Measurements from ENCODE around the gene PICALM. TPM values are rescaled to one million over a fixed set of nuclear protein-coding genes. Genes with fewer than 3 reads are reported as not detected.

PICALM gene
- total and polyA plus RNA-seq, 2 of the 13 experiments (the other 11 are each of a cell fraction or from before 2014, with no cell fraction given), result 97.6 to 154 TPM

DNA sequence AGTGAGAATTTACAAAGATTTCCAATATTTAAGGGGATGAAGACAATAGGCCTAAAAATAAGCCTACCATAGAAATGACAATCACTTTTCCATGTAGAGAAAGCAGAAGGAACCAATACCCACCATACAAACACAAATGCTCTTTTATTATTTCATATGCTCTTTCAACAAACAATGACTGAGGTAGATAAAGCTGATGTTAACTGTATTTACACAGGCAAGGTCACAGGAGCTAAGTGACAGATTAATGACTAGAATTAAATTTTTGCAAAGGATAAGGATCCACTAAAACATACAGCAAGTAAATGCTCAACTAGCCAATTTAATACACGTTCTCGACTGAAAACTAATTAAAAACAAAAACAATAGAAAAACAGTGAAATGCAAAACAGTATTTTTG lies 34.2 kb downstream of the PICALM start (continued):
- TF ChIP-seq BORCS8-MEF2B (CRISPR knock-in tag; IDR thresholded peaks at IDR 0.05) (no peak), TEAD3 (CRISPR knock-in tag; optimal IDR thresholded peaks at IDR 0.05; ENCODE audit: borderline replicate concordance) (no peak)

- Histone ChIP-seq H3K36me3 (replicated peaks in 1 of 2; ENCODE audit: control insufficient read depth in 1 of 2, insufficient read depth in 2 of 2, low read length in 2 of 2) (peaks cover 7 to 34% of the 10 kb centered on the region in 2 experiments), H4K20me1 (ENCODE audit: insufficient read depth, low read length) (0 out of 2 replicates have a peak, but pooled peaks cover 2% of the 10 kb centered on the region), H3K4me2 (ENCODE audit: low read depth, low read length) (no peak overlapping the region), H3K79me2 (ENCODE audit: insufficient read depth, low read length) (peaks cover 4% of the 10 kb centered on the region), H3K9ac (ENCODE audit: insufficient read depth, low read depth, low read length) (no peak overlapping the region), H3K9me3 (ENCODE audit: low read length) (no peaks in the 10 kb centered on the region), H3K27me3 (ENCODE audit: control insufficient read depth in 1 of 2, insufficient read depth in 2 of 2, low read length in 2 of 2) (no peaks in the 10 kb centered on the region), H3K27ac (ENCODE audit: extremely low read length, insufficient read depth, low read length) (no peak overlapping the region), H3K4me3 (replicated peaks in 1 of 3; ENCODE audit: insufficient read depth in 1 of 3, low read depth in 2 of 3, low read length in 3 of 3) (no peak overlapping the region), H3K4me1 (ENCODE audit: insufficient read depth, low read length) (no peaks in the 10 kb centered on the region), H2AFZ (ENCODE audit: low read length) (no peak overlapping the region)
- BruUV-seq (replicated peaks), result no TSS peak
- WGBS (ENCODE audit: low lambda C conversion rate), result over 99% methylated on average over 3 of the region's 3 CpGs
- in situ Hi-C loops (cut with HindIII; ENCODE audit: extremely low pct_ligation_motif_present, low pct_unique_long_range_greater_than_20kb), result no loop called here
- intact Hi-C loops (cut with micrococcal nuclease; ENCODE audit: unreplicated experiment), result no loop called here
- FAIRE-seq (no peak), DNase-seq (ENCODE audit: low spot score) (no peak), ATAC-seq (no peak)
- ChIA-PET CTCF (ENCODE audit: low intra/inter-chr PET ratio, low total read pairs) (no interaction called here), POLR2A (no interaction called here)
- TF ChIP-seq SRSF9 (IDR thresholded peaks at IDR 0.05; ENCODE audit: borderline replicate concordance, insufficient read depth, low read depth, low read length, poor library complexity, severe bottlenecking) (no peak), ZNF570 (CRISPR knock-in tag; IDR thresholded peaks at IDR 0.05; ENCODE audit: borderline replicate concordance) (no peak), TMF1 (CRISPR knock-in tag; IDR thresholded peaks at IDR 0.05; ENCODE audit: low read depth) (no peak), DNMT1 (CRISPR knock-in tag; IDR thresholded peaks at IDR 0.05) (no peak), ZNF496 (CRISPR knock-in tag; IDR thresholded peaks at IDR 0.05; ENCODE audit: insufficient replicate concordance) (no peak), MLLT10 (CRISPR knock-in tag; IDR thresholded peaks at IDR 0.05) (no peak), STAT6 (CRISPR knock-in tag; IDR thresholded peaks at IDR 0.05; ENCODE audit: borderline replicate concordance) (no peak)
- TF ChIP-seq, protein P1, sequence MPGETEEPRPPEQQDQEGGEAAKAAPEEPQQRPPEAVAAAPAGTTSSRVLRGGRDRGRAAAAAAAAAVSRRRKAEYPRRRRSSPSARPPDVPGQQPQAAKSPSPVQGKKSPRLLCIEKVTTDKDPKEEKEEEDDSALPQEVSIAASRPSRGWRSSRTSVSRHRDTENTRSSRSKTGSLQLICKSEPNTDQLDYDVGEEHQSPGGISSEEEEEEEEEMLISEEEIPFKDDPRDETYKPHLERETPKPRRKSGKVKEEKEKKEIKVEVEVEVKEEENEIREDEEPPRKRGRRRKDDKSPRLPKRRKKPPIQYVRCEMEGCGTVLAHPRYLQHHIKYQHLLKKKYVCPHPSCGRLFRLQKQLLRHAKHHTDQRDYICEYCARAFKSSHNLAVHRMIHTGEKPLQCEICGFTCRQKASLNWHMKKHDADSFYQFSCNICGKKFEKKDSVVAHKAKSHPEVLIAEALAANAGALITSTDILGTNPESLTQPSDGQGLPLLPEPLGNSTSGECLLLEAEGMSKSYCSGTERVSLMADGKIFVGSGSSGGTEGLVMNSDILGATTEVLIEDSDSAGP (CRISPR knock-in tag; IDR thresholded peaks at IDR 0.05; ENCODE audit: borderline replicate concordance), result no peak
- TF ChIP-seq, protein P2, sequence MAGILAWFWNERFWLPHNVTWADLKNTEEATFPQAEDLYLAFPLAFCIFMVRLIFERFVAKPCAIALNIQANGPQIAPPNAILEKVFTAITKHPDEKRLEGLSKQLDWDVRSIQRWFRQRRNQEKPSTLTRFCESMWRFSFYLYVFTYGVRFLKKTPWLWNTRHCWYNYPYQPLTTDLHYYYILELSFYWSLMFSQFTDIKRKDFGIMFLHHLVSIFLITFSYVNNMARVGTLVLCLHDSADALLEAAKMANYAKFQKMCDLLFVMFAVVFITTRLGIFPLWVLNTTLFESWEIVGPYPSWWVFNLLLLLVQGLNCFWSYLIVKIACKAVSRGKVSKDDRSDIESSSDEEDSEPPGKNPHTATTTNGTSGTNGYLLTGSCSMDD (CRISPR knock-in tag; IDR thresholded peaks at IDR 0.05), result no peak
Observed at GRCh38 chr11:86021377-86021776, 47.5 kb downstream of the PICALM start.
